GM20431 (cell line): ENCODE data around the gene UBE2E2.

Experiments used
- in situ Hi-C: fragments of 300-500 bp; cut with MseI, MboI; formaldehyde crosslinking; loops from one replicate; pipeline ENCODE4 v1.15.0; 2020; ENCODE audit warnings: low sequenced_read_pairs; ENCODE audit not compliant: unreplicated experiment

Gene UBE2E2

GRCh38 chr3:23189187-23189586 is 13.9 kb upstream of the UBE2E2 start:
- in situ Hi-C loops = no loop called here

GRCh38 chr3:23192816-23193215 is 10.3 kb upstream of the UBE2E2 start:
- in situ Hi-C loops = no loop called here

- in situ Hi-C loops = no loop called here
Measured at GRCh38 chr3:23193831-23194230, 9.3 kb upstream of the UBE2E2 start.

GRCh38 chr3:23198801-23199200 is 4.3 kb upstream of the UBE2E2 start:
- in situ Hi-C loops = no loop called here

GRCh38 chr3:23199649-23200048 is 3.5 kb upstream of the UBE2E2 start:
- in situ Hi-C loops = no loop called here

GRCh38 chr3:23201154-23201838 is 1.8 kb upstream of the UBE2E2 start:
- in situ Hi-C loops = no loop called here

GRCh38 chr3:23202203-23202920 is 765 bp upstream of the UBE2E2 start:
- in situ Hi-C loops = no loop called here

GRCh38 chr3:23203708-23204330 is 692 bp downstream of the UBE2E2 start:
- in situ Hi-C loops = no loop called here

- in situ Hi-C loops = no loop called here
Measured at GRCh38 chr3:23206366-23206765, 3.2 kb downstream of the UBE2E2 start.

GRCh38 chr3:23209103-23209502 is 6.0 kb downstream of the UBE2E2 start:
- in situ Hi-C loops = no loop called here

- in situ Hi-C loops = no loop called here
Measured at GRCh38 chr3:23209747-23210487, 6.8 kb downstream of the UBE2E2 start.

- in situ Hi-C loops = no loop called here
Measured at GRCh38 chr3:23213813-23214212, 10.7 kb downstream of the UBE2E2 start.

GRCh38 chr3:23217872-23218554 is 14.9 kb downstream of the UBE2E2 start:
- in situ Hi-C loops = no loop called here

- in situ Hi-C loops = no loop called here
Measured at GRCh38 chr3:23219117-23219516, 16.0 kb downstream of the UBE2E2 start.

GRCh38 chr3:23219552-23219951 is 16.4 kb downstream of the UBE2E2 start:
- in situ Hi-C loops = no loop called here

GRCh38 chr3:23221136-23221535 is 18.0 kb downstream of the UBE2E2 start:
- in situ Hi-C loops = no loop called here

- in situ Hi-C loops = no loop called here
Measured at GRCh38 chr3:23232016-23232415, 28.9 kb downstream of the UBE2E2 start.

- in situ Hi-C loops = no loop called here
Measured at GRCh38 chr3:23232854-23233253, 29.7 kb downstream of the UBE2E2 start.

- in situ Hi-C loops = no loop called here
Measured at GRCh38 chr3:23235264-23235663, 32.1 kb downstream of the UBE2E2 start.

- in situ Hi-C loops = no loop called here
Measured at GRCh38 chr3:23236890-23237289, 33.8 kb downstream of the UBE2E2 start.
